ENCODE results near the gene ZNF318. TPM values are rescaled to one million over a fixed set of nuclear protein-coding genes. Genes with fewer than 3 reads are reported as not detected.
A peak's percentile ranks its signal among the peaks of the same experiment; 100 is the strongest.

Gene ZNF318
- polyA plus RNA-seq, 1 of the 3 experiments (the other 2 are of a cell fraction) = 6.3 TPM

GRCh38 chr6:43405354-43405753 is 35.9 kb upstream of the ZNF318 start:
- Histone ChIP-seq H3K9me3 (no peaks in the 10 kb centered on the region), H3K79me2 (ENCODE audit: insufficient read depth) (no peaks in the 10 kb centered on the region), H3F3A (replicated peaks; ENCODE audit: insufficient read depth) (no peaks in the 10 kb centered on the region), H3K4me1 (ENCODE audit: control insufficient read depth in 1 of 2, insufficient read depth in 2 of 2, low read depth in 1 of 2, low read length in 1 of 2) (no peaks in the 10 kb centered on the region), H3K27ac (ENCODE audit: low read depth in 2 of 2, low read length in 1 of 2) (no peak overlapping the region), H3K4me2 (no peak overlapping the region), H3K9me2 (no peaks in the 10 kb centered on the region), H4K20me1 (ENCODE audit: insufficient read depth) (no peaks in the 10 kb centered on the region), H3K36me3 (replicated peaks in 1 of 2; ENCODE audit: control insufficient read depth in 1 of 2, insufficient read depth in 2 of 2, low read length in 1 of 2) (no peaks in the 10 kb centered on the region), H3K27me3 (ENCODE audit: insufficient read depth) (no peaks in the 10 kb centered on the region), H3K4me3 (ENCODE audit: low read depth in 2 of 2, low read length in 1 of 2) (no peak overlapping the region), H2AFZ (ENCODE audit: low read depth) (no peak overlapping the region), H3K9ac (no peak overlapping the region)
- 19% methylated on average over 3 of the region's 3 CpGs for WGBS (ENCODE audit: low lambda C conversion rate)
- ChIA-PET CTCF (interaction anchor here (1.2 kb wide), 1 partner anchor 103 kb away, joined by 3 read pairs; no protein-coding TSS in a partner anchor), POLR2A (no interaction called here)
- no peak for DNase-seq
- TF ChIP-seq FOXM1 (IDR thresholded peaks at IDR 0.05; ENCODE audit: low read depth) (no peak), CTCF (IDR thresholded peaks at IDR 0.05) (no peak), PBX3 (IDR thresholded peaks at IDR 0.05) (peak; percentile 37; the same call in 1 of the 2 replicates)

GRCh38 chr6:43402820-43403219 is 33.4 kb upstream of the ZNF318 start:
- 43% methylated on average over 1 of the region's 1 CpG for WGBS (ENCODE audit: low lambda C conversion rate)
- Histone ChIP-seq H4K20me1 (ENCODE audit: insufficient read depth) (no peaks in the 10 kb centered on the region), H3K36me3 (replicated peaks in 1 of 2; ENCODE audit: control insufficient read depth in 1 of 2, insufficient read depth in 2 of 2, low read length in 1 of 2) (no peaks in the 10 kb centered on the region), H3K9ac (no peak overlapping the region), H3K4me2 (no peak overlapping the region), H3K79me2 (ENCODE audit: insufficient read depth) (no peaks in the 10 kb centered on the region), H3K9me2 (no peaks in the 10 kb centered on the region), H3K4me3 (ENCODE audit: low read depth in 2 of 2, low read length in 1 of 2) (no peak overlapping the region), H2AFZ (ENCODE audit: low read depth) (no peak overlapping the region), H3K27ac (ENCODE audit: low read depth in 2 of 2, low read length in 1 of 2) (no peak overlapping the region), H3K4me1 (ENCODE audit: control insufficient read depth in 1 of 2, insufficient read depth in 2 of 2, low read depth in 1 of 2, low read length in 1 of 2) (no peaks in the 10 kb centered on the region), H3K9me3 (no peaks in the 10 kb centered on the region), H3F3A (replicated peaks; ENCODE audit: insufficient read depth) (no peaks in the 10 kb centered on the region), H3K27me3 (ENCODE audit: insufficient read depth) (no peaks in the 10 kb centered on the region)
- CTCF ChIA-PET = interaction anchor here (1.1 kb wide), 1 partner anchor 103 kb away, joined by 3 read pairs; no protein-coding TSS in a partner anchor
- POLR2A ChIA-PET = no interaction called here
- TF ChIP-seq ELF1 (IDR thresholded peaks at IDR 0.05) (peak; percentile 20; the same call in 1 of the 2 replicates), YY1 (IDR thresholded peaks at IDR 0.05; ENCODE audit: low read depth) (no peak)
- DNase-seq = no peak

GRCh38 chr6:43401730-43402129 is 32.3 kb upstream of the ZNF318 start:
- Histone ChIP-seq H3K4me3 (ENCODE audit: low read depth in 2 of 2, low read length in 1 of 2) (no peak overlapping the region), H3K27ac (ENCODE audit: low read depth in 2 of 2, low read length in 1 of 2) (no peak overlapping the region), H3K27me3 (ENCODE audit: insufficient read depth) (no peaks in the 10 kb centered on the region), H3K9me3 (no peaks in the 10 kb centered on the region), H3K79me2 (ENCODE audit: insufficient read depth) (no peaks in the 10 kb centered on the region), H3K36me3 (replicated peaks in 1 of 2; ENCODE audit: control insufficient read depth in 1 of 2, insufficient read depth in 2 of 2, low read length in 1 of 2) (no peaks in the 10 kb centered on the region), H3F3A (replicated peaks; ENCODE audit: insufficient read depth) (no peaks in the 10 kb centered on the region), H3K9ac (no peak overlapping the region), H3K4me1 (ENCODE audit: control insufficient read depth in 1 of 2, insufficient read depth in 2 of 2, low read depth in 1 of 2, low read length in 1 of 2) (no peaks in the 10 kb centered on the region), H3K4me2 (no peak overlapping the region), H3K9me2 (no peaks in the 10 kb centered on the region), H2AFZ (ENCODE audit: low read depth) (no peak overlapping the region), H4K20me1 (ENCODE audit: insufficient read depth) (no peaks in the 10 kb centered on the region)
- ChIA-PET CTCF (interaction anchor here (1.0 kb wide), 1 partner anchor 105 kb away, joined by 3 read pairs; no protein-coding TSS in a partner anchor), POLR2A (no interaction called here)
- no peak for DNase-seq
- 71% methylated on average over 3 of the region's 3 CpGs for WGBS (ENCODE audit: low lambda C conversion rate)
- no peak for TF ChIP-seq RFX5 (IDR thresholded peaks at IDR 0.05; ENCODE audit: low read length)
- no peak for TF ChIP-seq USF2 (IDR thresholded peaks at IDR 0.05; ENCODE audit: borderline replicate concordance, low read depth, low read length)
- TF ChIP-seq NFIC (IDR thresholded peaks at IDR 0.05; ENCODE audit: borderline replicate concordance) = no peak
- no peak for TF ChIP-seq PBX3 (IDR thresholded peaks at IDR 0.05)
- TF ChIP-seq TEAD4 (IDR thresholded peaks at IDR 0.05; ENCODE audit: borderline replicate concordance, insufficient read depth) = no peak
- TF ChIP-seq RAD21 (IDR thresholded peaks at IDR 0.05; ENCODE audit: low read length) = no peak
- no peak for TF ChIP-seq ELF1 (IDR thresholded peaks at IDR 0.05)
- no peak for TF ChIP-seq USF1 (IDR thresholded peaks at IDR 0.05; ENCODE audit: borderline replicate concordance, low read depth)
- TF ChIP-seq MEF2A (IDR thresholded peaks at IDR 0.05; ENCODE audit: borderline replicate concordance, low read depth) = no peak
- TF ChIP-seq ZBTB33 (IDR thresholded peaks at IDR 0.05; ENCODE audit: borderline replicate concordance, low read depth) = no peak
- no peak for TF ChIP-seq FOXJ3 (CRISPR knock-in tag; IDR thresholded peaks at IDR 0.05)

Data from SK-N-SH (cell line).